Measurements from ENCODE around the gene ARMCX4. TPM values are rescaled to one million over a fixed set of nuclear protein-coding genes. Genes with fewer than 3 reads are reported as not detected.

Gene ARMCX4
- total and polyA plus RNA-seq, 2 of the 8 experiments (the other 6 are each of a cell fraction or from before 2014, with no cell fraction given), result 3.7 to 14.5 TPM

- TF ChIP-seq CHD7 (IDR thresholded peaks at IDR 0.05; ENCODE audit: insufficient replicate concordance, low read length) (no peak), SP4 (IDR thresholded peaks at IDR 0.05; ENCODE audit: low read length) (no peak), TCF12 (IDR thresholded peaks at IDR 0.05; ENCODE audit: low read depth, low read length) (no peak), KDM5A (IDR thresholded peaks at IDR 0.05; ENCODE audit: low read length) (no peak)
Measured at GRCh38 chrX:101450085-101450484, 35.2 kb upstream of the ARMCX4 start (continued).

Measured in H1 (cell line).